Epithelial cell of esophagus (primary cell): Measurements from ENCODE around the gene CFH.
"Not testable (repeated sequence)": the region's sequence is repeated elsewhere in the genome, so short reads cannot be mapped to it uniquely, and the experiment has no call there.

Experiments
- DNase-seq: peaks from one replicate; pipeline ENCODE4 v3.0.0; 2010; ENCODE audit warnings: low read depth
- H3K4me3 ChIP-seq: 2 replicates; pipeline ENCODE4 v1.5.1; 2011; ENCODE audit warnings: mild to moderate bottlenecking, low read length, control low read depth
- TF ChIP-seq, protein P1 (sequence below): IDR thresholded peaks from 2 replicates; pipeline ENCODE4 v1.5.1; 2011; ENCODE audit warnings: low read depth, mild to moderate bottlenecking, low read length, control low read depth, inconsistent platforms; ENCODE audit not compliant: insufficient read depth; ENCODE audit errors: missing control alignments

CFH gene

DNA sequence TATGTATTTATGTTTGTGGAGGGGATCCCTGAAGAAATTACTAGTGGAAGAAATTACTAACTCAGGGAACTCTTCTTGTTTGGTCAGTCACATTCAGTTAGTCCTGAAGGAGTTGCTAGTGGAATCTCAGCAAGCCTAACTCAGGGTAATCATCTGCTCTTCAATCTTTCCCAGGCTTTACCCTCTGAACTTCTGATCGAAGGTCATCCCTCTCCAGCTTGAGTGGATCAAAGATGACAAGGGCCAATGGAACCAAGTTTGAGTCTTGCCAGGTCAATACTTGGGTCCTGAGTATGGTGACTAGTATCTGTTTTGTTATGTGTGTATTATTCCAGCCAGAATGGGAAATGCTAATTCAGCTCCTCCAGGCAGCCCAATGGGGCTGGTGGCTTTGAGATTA, 49.3 kb downstream of the CFH start:
- TF ChIP-seq, protein P1, sequence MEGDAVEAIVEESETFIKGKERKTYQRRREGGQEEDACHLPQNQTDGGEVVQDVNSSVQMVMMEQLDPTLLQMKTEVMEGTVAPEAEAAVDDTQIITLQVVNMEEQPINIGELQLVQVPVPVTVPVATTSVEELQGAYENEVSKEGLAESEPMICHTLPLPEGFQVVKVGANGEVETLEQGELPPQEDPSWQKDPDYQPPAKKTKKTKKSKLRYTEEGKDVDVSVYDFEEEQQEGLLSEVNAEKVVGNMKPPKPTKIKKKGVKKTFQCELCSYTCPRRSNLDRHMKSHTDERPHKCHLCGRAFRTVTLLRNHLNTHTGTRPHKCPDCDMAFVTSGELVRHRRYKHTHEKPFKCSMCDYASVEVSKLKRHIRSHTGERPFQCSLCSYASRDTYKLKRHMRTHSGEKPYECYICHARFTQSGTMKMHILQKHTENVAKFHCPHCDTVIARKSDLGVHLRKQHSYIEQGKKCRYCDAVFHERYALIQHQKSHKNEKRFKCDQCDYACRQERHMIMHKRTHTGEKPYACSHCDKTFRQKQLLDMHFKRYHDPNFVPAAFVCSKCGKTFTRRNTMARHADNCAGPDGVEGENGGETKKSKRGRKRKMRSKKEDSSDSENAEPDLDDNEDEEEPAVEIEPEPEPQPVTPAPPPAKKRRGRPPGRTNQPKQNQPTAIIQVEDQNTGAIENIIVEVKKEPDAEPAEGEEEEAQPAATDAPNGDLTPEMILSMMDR, result no peak
- no peak for DNase-seq
- no peak overlapping the region for H3K4me3 ChIP-seq

DNA sequence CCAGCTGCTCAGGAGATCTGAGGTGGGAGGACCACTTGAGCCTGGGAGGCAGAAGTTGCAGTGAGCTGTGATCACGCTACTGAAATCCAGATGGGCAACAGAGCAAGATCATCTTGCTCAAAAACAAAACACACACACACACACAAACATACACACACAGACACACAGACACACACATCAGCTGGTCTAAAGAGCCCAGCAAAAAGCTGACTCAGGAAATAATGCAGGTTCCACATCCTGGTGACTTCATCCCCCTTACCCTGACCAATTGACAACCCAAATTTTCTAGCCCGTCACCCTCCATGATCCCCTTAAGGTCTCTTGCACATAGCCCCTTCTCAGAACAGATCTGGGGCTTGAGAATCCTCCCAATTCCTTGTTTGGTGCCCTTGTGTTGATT, 58.0 kb downstream of the CFH start:
- H3K4me3 ChIP-seq, DNase-seq: not testable (repeated sequence)

DNA sequence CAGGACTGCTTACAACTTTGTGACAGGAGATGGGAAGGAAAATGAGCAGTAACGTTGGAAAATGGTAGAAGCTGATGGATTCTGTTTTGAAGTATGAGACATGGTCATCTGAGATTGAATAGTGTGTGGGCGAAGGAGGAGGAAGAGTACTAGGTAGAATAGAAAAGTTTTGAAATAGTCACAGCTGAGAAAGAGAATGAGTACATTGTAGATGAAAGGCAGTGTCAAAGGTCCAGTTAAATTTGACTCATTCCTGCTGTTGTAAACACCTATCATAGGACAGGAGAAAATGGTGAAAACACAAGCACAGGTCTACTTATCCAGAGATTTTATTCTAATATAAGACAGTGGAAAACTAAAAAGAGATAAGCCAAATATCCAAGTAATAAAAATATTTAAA, 66.0 kb downstream of the CFH start:
- TF ChIP-seq, protein P1, result no peak
- DNase-seq, result no peak
- no peak overlapping the region for H3K4me3 ChIP-seq

DNA sequence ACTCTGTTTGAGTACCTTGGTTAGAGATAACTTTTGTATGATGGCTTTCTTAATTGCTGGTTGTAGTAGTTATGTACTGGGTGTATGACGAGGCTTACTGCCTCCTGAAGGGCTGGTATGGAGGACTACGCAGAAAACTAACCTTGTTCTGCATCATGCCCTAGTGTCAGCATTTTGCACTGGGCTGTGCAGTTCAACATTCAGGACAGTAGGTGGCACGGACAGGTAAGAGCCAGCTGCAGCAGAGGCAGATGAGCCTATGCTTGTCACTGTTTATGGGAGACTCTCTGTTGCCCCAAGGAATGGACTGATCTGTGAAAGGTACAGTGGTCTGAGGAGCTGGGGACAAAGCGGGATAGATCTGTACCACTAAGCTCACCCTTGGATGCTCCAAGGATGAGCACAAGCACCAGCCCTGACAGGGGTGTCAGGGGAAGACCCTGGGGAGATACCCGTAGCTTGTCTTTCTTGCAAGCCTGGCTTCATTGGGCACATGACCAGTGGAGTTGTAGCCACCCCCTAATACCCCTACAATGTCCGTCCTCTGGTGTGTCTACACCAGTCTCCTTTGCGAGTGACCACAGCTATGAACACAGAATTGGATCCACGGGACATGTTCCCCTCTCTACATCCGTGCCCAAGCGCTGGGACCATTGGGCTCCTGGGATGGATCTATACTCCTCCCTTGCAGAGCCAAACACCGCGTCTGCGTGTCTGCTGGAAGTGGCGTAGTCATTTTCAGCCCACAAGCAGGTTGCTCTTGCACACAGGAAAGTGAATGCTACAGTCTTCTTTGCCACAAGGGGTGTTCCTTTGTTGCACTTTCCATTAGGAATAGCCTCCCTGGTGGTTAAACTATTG, 71.7 kb downstream of the CFH start:
- H3K4me3 ChIP-seq, result no peak overlapping the region
- TF ChIP-seq, protein P1, result peak; percentile 98
- peak; percentile 88 for DNase-seq

DNA sequence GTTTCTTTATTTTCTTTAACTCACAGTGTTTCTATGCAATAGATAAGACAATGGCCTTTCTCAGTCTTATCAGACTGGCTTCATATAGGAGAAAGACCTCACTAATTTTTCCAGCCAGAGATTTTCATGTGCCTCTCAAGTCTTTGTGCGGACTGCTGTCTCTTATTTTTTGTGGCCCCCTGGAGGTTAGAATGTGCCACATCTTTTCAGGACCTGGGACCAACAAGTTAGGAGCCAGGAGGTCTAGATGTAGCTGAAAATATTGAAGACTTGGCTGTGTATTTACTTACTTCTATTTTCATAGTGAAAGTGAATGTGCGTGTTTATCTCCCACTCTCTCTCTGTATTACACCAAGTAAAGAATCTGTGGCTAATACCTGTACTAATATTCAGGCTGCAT, 80.7 kb downstream of the CFH start:
- H3K4me3 ChIP-seq, result no peak overlapping the region
- TF ChIP-seq, protein P1, result no peak
- DNase-seq, result no peak

DNA sequence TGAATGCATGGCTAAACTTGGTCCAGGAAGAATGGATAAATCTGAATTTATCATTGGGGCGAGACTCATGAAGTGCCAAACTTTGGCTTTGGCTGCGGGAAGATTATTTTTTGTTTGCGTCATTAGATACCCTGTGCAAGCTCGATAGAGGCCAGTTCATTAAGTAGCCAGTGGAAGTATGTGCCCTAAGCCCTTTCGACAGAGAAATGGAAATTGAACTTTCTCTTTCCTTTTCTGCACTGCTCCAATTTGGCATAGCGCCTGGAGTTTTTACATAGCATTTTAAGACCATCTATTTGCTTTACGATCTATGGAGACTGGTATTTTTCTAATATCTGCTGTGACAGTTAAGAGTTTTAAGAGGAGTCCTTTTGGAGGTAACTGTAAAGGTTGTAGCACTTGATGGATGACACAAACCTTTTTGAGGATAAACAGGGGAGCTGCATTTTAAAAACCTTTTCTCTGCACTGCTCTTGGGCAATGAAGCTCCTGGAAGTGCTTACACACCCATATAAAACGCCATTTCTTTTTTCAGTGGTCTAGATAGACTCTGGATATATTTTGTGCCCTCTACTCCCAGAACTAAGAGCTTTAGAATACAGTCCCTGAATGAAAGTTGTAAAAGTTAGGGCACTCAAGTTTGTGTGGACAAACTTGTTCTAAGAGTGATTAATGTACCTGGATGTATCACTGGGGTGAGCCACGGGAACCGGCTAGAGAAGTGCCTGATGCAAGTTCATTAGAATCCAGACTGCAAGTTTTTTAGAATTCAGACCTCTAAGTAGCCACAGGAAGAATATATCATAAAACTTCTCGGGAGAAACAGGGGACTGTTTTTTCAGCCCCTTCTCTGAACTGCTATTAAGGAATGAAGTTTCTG, 81.5 kb downstream of the CFH start:
- DNase-seq, result peak; percentile 69
- TF ChIP-seq, protein P1, result no peak

DNA sequence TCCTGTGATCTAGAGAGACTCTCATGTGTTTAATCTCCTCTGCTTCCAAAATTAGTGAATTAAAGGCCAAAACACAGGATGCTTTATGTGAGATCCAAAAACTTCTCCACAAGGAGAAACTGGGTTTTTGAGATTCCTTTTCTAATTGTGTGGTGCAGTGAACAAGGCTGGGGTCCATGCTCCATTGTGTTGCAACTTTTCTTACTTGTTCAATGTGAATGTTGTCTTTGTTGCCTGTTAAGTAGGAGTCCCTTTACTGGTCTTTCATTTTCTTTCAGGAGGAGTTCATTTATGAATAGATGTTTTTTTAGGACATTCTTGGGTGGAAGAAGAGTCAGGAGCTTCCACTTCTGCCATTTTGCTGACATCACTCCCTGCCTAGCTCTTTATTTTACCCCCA, 82.2 kb downstream of the CFH start:
- DNase-seq, result no peak
- no peak overlapping the region for H3K4me3 ChIP-seq
- TF ChIP-seq, protein P1, result no peak

More for the DNA sequence above, 81.5 kb downstream of the CFH start:
- H3K4me3 ChIP-seq, result no peak overlapping the region
